Measurements from ENCODE around the gene FHDC1.

FHDC1 gene

GRCh38 chr4:153014460-153014859 lies 78.3 kb downstream of the FHDC1 start:
- DNase-seq (ENCODE audit: low read depth), result no peak
- TF ChIP-seq CTCF (conservative IDR thresholded peaks at IDR 0.05; ENCODE audit: low read depth, low read length), result no peak
- H3K4me3 ChIP-seq (ENCODE audit: low read length), result no peak overlapping the region

- no peak overlapping the region for H3K4me3 ChIP-seq (ENCODE audit: low read length)
- no peak for TF ChIP-seq CTCF (conservative IDR thresholded peaks at IDR 0.05; ENCODE audit: low read depth, low read length)
- no peak for DNase-seq (ENCODE audit: low read depth)
These were observed 80.5 kb downstream of the FHDC1 start for GRCh38 chr4:153016592-153016991.

GRCh38 chr4:153018031-153018430 lies 81.9 kb downstream of the FHDC1 start:
- DNase-seq (ENCODE audit: low read depth), result no peak
- no peak for TF ChIP-seq CTCF (conservative IDR thresholded peaks at IDR 0.05; ENCODE audit: low read depth, low read length)
- no peak overlapping the region for H3K4me3 ChIP-seq (ENCODE audit: low read length)

GRCh38 chr4:153018684-153019083 lies 82.6 kb downstream of the FHDC1 start:
- no peak overlapping the region for H3K4me3 ChIP-seq (ENCODE audit: low read length)
- no peak for DNase-seq (ENCODE audit: low read depth)
- TF ChIP-seq CTCF (conservative IDR thresholded peaks at IDR 0.05; ENCODE audit: low read depth, low read length), result no peak

- no peak for DNase-seq (ENCODE audit: low read depth)
- TF ChIP-seq CTCF (conservative IDR thresholded peaks at IDR 0.05; ENCODE audit: low read depth, low read length), result no peak
- no peak overlapping the region for H3K4me3 ChIP-seq (ENCODE audit: low read length)
These were observed 83.8 kb downstream of the FHDC1 start for GRCh38 chr4:153019906-153020305.

- H3K4me3 ChIP-seq (ENCODE audit: low read length), result no peak overlapping the region
- TF ChIP-seq CTCF (conservative IDR thresholded peaks at IDR 0.05; ENCODE audit: low read depth, low read length), result no peak
- no peak for DNase-seq (ENCODE audit: low read depth)
These were observed 84.3 kb downstream of the FHDC1 start for GRCh38 chr4:153020457-153020856.

GRCh38 chr4:153021276-153021675 lies 85.2 kb downstream of the FHDC1 start:
- H3K4me3 ChIP-seq (ENCODE audit: low read length), result no peak overlapping the region
- no peak for TF ChIP-seq CTCF (conservative IDR thresholded peaks at IDR 0.05; ENCODE audit: low read depth, low read length)
- no peak for DNase-seq (ENCODE audit: low read depth)

Measured in retinal pigment epithelial cell (primary cell).